T47D (cell line): ENCODE measurements around the gene SDC4.

Experiments used
- DNase-seq, 2 experiments: peaks; one replicate each; pipeline versions ENCODE4 v3.0.0 to v3.0.0-alpha.2; 2011 to 2012; ENCODE audit warnings: low read depth in 1 of 2, low spot score in 1 of 2
- JUND ChIP-seq: IDR thresholded peaks from 2 replicates; pipeline ENCODE4 v1.6.1; 2012; ENCODE audit warnings: low read depth
- in situ Hi-C: cut with HindIII; loops from 2 replicates; pipeline ENCODE4 v1.10.0; 2016; ENCODE audit warnings: low sequenced_read_pairs, low pct_unique_long_range_greater_than_20kb

Gene SDC4

GRCh38 chr20:45290677-45291355 is 57.4 kb downstream of the SDC4 start:
- in situ Hi-C loops = no loop called here
- no peak for TF ChIP-seq JUND
- DNase-seq = peak; percentile 89 to 90

GRCh38 chr20:45289942-45290676 is 58.1 kb downstream of the SDC4 start:
- no peak for TF ChIP-seq JUND
- DNase-seq = no peak
- in situ Hi-C loops = no loop called here

DNA sequence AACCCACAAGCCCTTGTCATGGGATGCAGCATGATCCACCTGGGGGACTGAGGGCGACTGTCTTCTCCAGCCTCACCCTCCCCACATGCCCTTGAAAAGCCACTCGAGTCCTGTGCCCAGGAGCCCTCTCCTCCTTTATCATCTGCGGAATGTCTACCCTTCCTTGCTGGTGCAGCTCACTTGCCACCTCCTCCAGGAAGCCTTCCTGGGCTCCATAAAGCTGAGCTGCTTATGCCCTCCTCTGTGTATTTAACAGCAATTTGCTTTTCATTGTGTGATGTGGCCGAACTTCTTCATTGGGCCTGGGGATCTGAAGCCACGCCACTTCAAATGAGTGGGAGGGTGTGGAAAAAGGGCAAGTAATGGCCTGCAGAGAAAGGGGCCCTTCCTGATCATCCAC is 59.4 kb downstream of the SDC4 start:
- TF ChIP-seq JUND = no peak
- in situ Hi-C loops = no loop called here
- no peak for DNase-seq

GRCh38 chr20:45288376-45288775 is 59.8 kb downstream of the SDC4 start:
- DNase-seq = no peak
- no peak for TF ChIP-seq JUND
- in situ Hi-C loops = no loop called here

- in situ Hi-C loops = no loop called here
- TF ChIP-seq JUND = no peak
- no peak for DNase-seq
These were observed 64.6 kb downstream of the SDC4 start for GRCh38 chr20:45283551-45284057.

GRCh38 chr20:45282700-45283550 is 65.3 kb downstream of the SDC4 start:
- in situ Hi-C loops = no loop called here
- no peak for DNase-seq
- no peak for TF ChIP-seq JUND

DNA sequence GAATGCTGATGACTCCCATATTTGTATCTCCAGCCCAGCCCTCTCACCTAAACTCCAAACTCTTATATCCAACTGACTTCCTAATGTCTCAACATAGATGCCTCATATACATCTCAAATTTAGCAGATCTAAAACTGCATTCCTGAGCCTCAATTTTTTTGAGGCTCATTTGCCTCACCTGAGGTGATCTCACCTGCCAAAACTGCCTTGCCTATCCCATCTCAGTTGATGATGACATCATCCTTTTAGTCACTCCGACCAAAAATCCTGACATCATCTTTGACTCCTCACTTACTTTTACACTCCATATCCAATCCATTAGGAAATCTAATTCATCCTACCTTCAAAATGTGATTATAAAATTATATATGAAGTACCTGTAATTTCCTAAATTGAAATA is 68.2 kb downstream of the SDC4 start:
- TF ChIP-seq JUND = no peak
- in situ Hi-C loops = no loop called here
- no peak for DNase-seq

DNA sequence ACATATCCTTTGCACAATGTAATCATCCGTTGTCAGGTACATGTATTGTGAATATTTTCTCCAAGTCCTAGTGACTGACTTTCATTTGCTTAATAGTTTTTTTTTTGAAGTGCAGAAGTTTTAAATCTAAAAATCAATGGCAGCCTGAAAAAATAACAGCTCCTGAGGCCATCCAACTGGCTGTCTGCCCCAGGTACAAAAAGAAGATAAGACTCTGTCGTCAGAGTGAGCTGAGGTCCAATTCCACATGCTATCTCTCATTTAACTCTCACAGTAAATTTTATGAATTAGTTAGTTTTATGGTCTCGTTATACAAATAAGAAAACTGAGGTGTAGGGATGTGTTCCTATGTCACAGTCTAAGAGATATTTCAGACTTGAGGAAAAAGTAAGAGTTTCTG is 72.9 kb downstream of the SDC4 start:
- in situ Hi-C loops = no loop called here
- TF ChIP-seq JUND = no peak
- no peak for DNase-seq
